PC-3 (cell line): ENCODE data around the gene NFIX. TPM values are rescaled to one million over a fixed set of nuclear protein-coding genes. Genes with fewer than 3 reads are reported as not detected.

Experiments
- ATAC-seq: fragments of 200-7000 bp; cut with Tn5 transposase; 2 replicates; pipeline ENCODE4 v1.9.1; 2020; ENCODE audit warnings: mild to moderate bottlenecking, moderate library complexity
- BruUV-seq: library from RNA; stranded (reverse); fragments of 400-500 nt; replicated peaks from 2 replicates; lab custom pipeline; 2021; lab: Mats Ljungman, UMichigan
- CTCF ChIA-PET: fragments of 300-600 bp; sonication (Branson Sonifier 250); formaldehyde crosslinking; loops from one replicate; lab custom pipeline; 2022; ENCODE audit warnings: antibody characterized with exemption; lab: Charles Lee
- POLR2A ChIA-PET: fragments of 300-600 bp; sonication (Branson Sonifier 250); formaldehyde crosslinking; loops from one replicate; lab custom pipeline; 2022; ENCODE audit warnings: antibody characterized with exemption; ENCODE audit not compliant: unreplicated experiment; lab: Charles Lee
- DNase-seq: peaks from one replicate; pipeline ENCODE4 v3.0.0-alpha.2; 2015
- H2AFZ ChIP-seq: fragments of 300-600 bp; sonication (generic); 2 replicates; pipeline ENCODE4 v1.6.0; 2016; ENCODE audit warnings: antibody characterized with exemption, low read length
- H3F3A ChIP-seq: fragments of 300-600 bp; sonication (generic); one replicate; pipeline ENCODE4 v1.6.0; 2017; ENCODE audit warnings: antibody characterized with exemption, low read length, control low read depth, mild to moderate bottlenecking; ENCODE audit not compliant: unreplicated experiment
- H3K27ac ChIP-seq: fragments of 300-600 bp; sonication (generic); 2 replicates; pipeline ENCODE4 v1.5.1; 2016; ENCODE audit warnings: mild to moderate bottlenecking, low read length
- H3K27me3 ChIP-seq: fragments of 300-600 bp; sonication (generic); 2 replicates; pipeline ENCODE4 v1.6.1; 2016; ENCODE audit warnings: low read length, mixed read lengths
- H3K36me3 ChIP-seq: fragments of 300-600 bp; sonication (generic); 2 replicates; pipeline ENCODE4 v1.6.1; 2016; ENCODE audit warnings: low read depth, mixed run types, low read length, mixed read lengths
- H3K4me1 ChIP-seq: fragments of 300-600 bp; sonication (generic); 2 replicates; pipeline ENCODE4 v1.5.1; 2016; ENCODE audit warnings: low read length; ENCODE audit not compliant: insufficient read depth
- H3K4me2 ChIP-seq: fragments of 300-600 bp; sonication (generic); 2 replicates; pipeline ENCODE4 v1.6.0; 2016; ENCODE audit warnings: low read length
- H3K4me3 ChIP-seq: fragments of 300-600 bp; sonication (generic); 2 replicates; pipeline ENCODE4 v1.5.1; 2016; ENCODE audit warnings: mild to moderate bottlenecking, low read length, mixed read lengths
- H3K79me2 ChIP-seq: fragments of 300-600 bp; sonication (generic); 2 replicates; pipeline ENCODE4 v1.6.1; 2017; ENCODE audit warnings: low read length, mixed read lengths
- H3K9ac ChIP-seq: fragments of 300-600 bp; sonication (generic); 2 replicates; pipeline ENCODE4 v1.6.0; 2016; ENCODE audit warnings: mild to moderate bottlenecking, low read length
- H3K9me2 ChIP-seq: fragments of 300-600 bp; sonication (generic); replicated peaks from 2 replicates; pipeline ENCODE4 v1.6.1; 2016; ENCODE audit warnings: mixed run types, low read length, mixed read lengths
- H3K9me3 ChIP-seq: fragments of 300-600 bp; sonication (generic); 2 replicates; pipeline ENCODE4 v1.6.1; 2016; ENCODE audit warnings: low read length, mixed read lengths
- H4K20me1 ChIP-seq: fragments of 300-600 bp; sonication (generic); 2 replicates; pipeline ENCODE4 v1.6.1; 2016; ENCODE audit warnings: low read length, mixed read lengths
- CTCF ChIP-seq: fragments of 300-600 bp; sonication (generic); conservative IDR thresholded peaks from 2 replicates; pipeline ENCODE4 v1.5.1; 2017; ENCODE audit warnings: antibody characterized with exemption, low read depth, mild to moderate bottlenecking, low read length
- EZH2 ChIP-seq: fragments of 300-600 bp; sonication (generic); IDR thresholded peaks from one replicate; pipeline ENCODE4 v1.6.1; 2017; ENCODE audit warnings: antibody characterized with exemption, mild to moderate bottlenecking, low read length; ENCODE audit not compliant: unreplicated experiment
- EZH2phosphoT487 ChIP-seq: fragments of 300-600 bp; sonication (generic); IDR thresholded peaks from 2 replicates; pipeline ENCODE4 v1.6.1; 2018; ENCODE audit warnings: mild to moderate bottlenecking, antibody characterized with exemption, low read length, borderline replicate concordance
- intact Hi-C: fragments of 100-400 bp; cut with micrococcal nuclease; formaldehyde crosslinking; loops from 2 replicates; pipeline ENCODE4 v1.9.0; 2023
- total RNA-seq: library from RNA; depleted of rRNA; stranded (reverse); fragments of >200 nt; gene quantifications from 2 replicates; pipeline ENCODE4 v1.2.3, GENCODE V29; 2014

The NFIX gene
- total RNA-seq, 1 experiment from 2014 or later = 43.3 TPM

GRCh38 chr19:13076787-13077186 lies 81.5 kb downstream of the NFIX start:
- H3K4me2 ChIP-seq = no peak overlapping the region
- no peaks in the 10 kb centered on the region for H4K20me1 ChIP-seq
- intact Hi-C loops = no loop called here
- H3K27ac ChIP-seq = no peak overlapping the region
- ChIA-PET POLR2A (no interaction called here), CTCF (no interaction called here)
- no peaks in the 10 kb centered on the region for H3K27me3 ChIP-seq
- H3K4me3 ChIP-seq = no peak overlapping the region
- H3K4me1 ChIP-seq = peaks cover 6% of the 10 kb centered on the region
- peaks cover 26% of the 10 kb centered on the region; the same call in 1 of the 2 replicates for H3K36me3 ChIP-seq
- TF ChIP-seq CTCF = no peak
- no peak for TF ChIP-seq EZH2
- no peak for TF ChIP-seq EZH2phosphoT487
- H3K9me3 ChIP-seq = no peaks in the 10 kb centered on the region
- no peak overlapping the region for H3K9ac ChIP-seq
- H3K79me2 ChIP-seq = no peaks in the 10 kb centered on the region
- H2AFZ ChIP-seq = no peak overlapping the region
- no peak for DNase-seq
- H3K9me2 ChIP-seq = no peaks in the 10 kb centered on the region
- H3F3A ChIP-seq = no peaks in the 10 kb centered on the region
- no TSS peak for BruUV-seq
- no peak for ATAC-seq

- CTCF ChIA-PET = no interaction called here
- no peaks in the 10 kb centered on the region for H3F3A ChIP-seq
These were observed 82.0 kb downstream of the NFIX start for GRCh38 chr19:13077240-13077639.

More at GRCh38 chr19:13077240-13077639, 82.0 kb downstream of the NFIX start:
- Histone ChIP-seq H3K9me3 (no peaks in the 10 kb centered on the region), H2AFZ (no peak overlapping the region), H3K27ac (no peak overlapping the region), H4K20me1 (no peaks in the 10 kb centered on the region), H3K9ac (no peak overlapping the region), H3K4me3 (no peak overlapping the region), H3K36me3 (peaks cover 29% of the 10 kb centered on the region; the same call in 1 of the 2 replicates), H3K4me2 (no peak overlapping the region), H3K4me1 (peaks cover 6% of the 10 kb centered on the region), H3K9me2 (no peaks in the 10 kb centered on the region), H3K27me3 (no peaks in the 10 kb centered on the region), H3K79me2 (no peaks in the 10 kb centered on the region)
- no peak for TF ChIP-seq CTCF
- no peak for TF ChIP-seq EZH2
- no peak for TF ChIP-seq EZH2phosphoT487
- intact Hi-C loops = no loop called here
- POLR2A ChIA-PET = no interaction called here
- no peak for DNase-seq
- no peak for ATAC-seq
- no TSS peak for BruUV-seq
